Measurements from ENCODE around the gene ADGRL2. TPM values are rescaled to one million over a fixed set of nuclear protein-coding genes. Genes with fewer than 3 reads are reported as not detected.
"Not testable (repeated sequence)": the region's sequence is repeated elsewhere in the genome, so short reads cannot be mapped to it uniquely, and the experiment has no call there.

ADGRL2 gene
- total RNA-seq, 2 experiments from 2014 or later, result not detected

GRCh38 chr1:81850031-81850430 is 49.3 kb downstream of the ADGRL2 start:
- no peak overlapping the region for H3K27ac Mint-ChIP-seq
- no peaks in the 10 kb centered on the region for H3K4me1 Mint-ChIP-seq
- H3K4me3 Mint-ChIP-seq, result no peak overlapping the region
- no peak for DNase-seq
- H3K36me3 Mint-ChIP-seq, result no peaks in the 10 kb centered on the region
- no peaks in the 10 kb centered on the region for H3K9me3 Mint-ChIP-seq
- no peaks in the 10 kb centered on the region for H3K27me3 Mint-ChIP-seq

- no peaks in the 10 kb centered on the region for H3K36me3 Mint-ChIP-seq
- H3K9me3 Mint-ChIP-seq, result no peaks in the 10 kb centered on the region
- no peaks in the 10 kb centered on the region for H3K27me3 Mint-ChIP-seq
- H3K4me1 Mint-ChIP-seq, result no peaks in the 10 kb centered on the region
- no peak overlapping the region for H3K4me3 Mint-ChIP-seq
- no peak overlapping the region for H3K27ac Mint-ChIP-seq
- no peak for DNase-seq
Observed at GRCh38 chr1:81850495-81850894, 49.8 kb downstream of the ADGRL2 start.

- no peaks in the 10 kb centered on the region for H3K36me3 Mint-ChIP-seq
- H3K27me3 Mint-ChIP-seq, result no peaks in the 10 kb centered on the region
- H3K27ac Mint-ChIP-seq, result no peak overlapping the region
- H3K4me3 Mint-ChIP-seq, result no peak overlapping the region
- H3K4me1 Mint-ChIP-seq, result no peaks in the 10 kb centered on the region
- H3K9me3 Mint-ChIP-seq, result no peaks in the 10 kb centered on the region
- no peak for DNase-seq
Observed at GRCh38 chr1:81851217-81851616, 50.5 kb downstream of the ADGRL2 start.

GRCh38 chr1:81852961-81853360 is 52.2 kb downstream of the ADGRL2 start:
- H3K9me3 Mint-ChIP-seq, result no peaks in the 10 kb centered on the region
- DNase-seq, result no peak
- H3K27me3 Mint-ChIP-seq, result no peaks in the 10 kb centered on the region
- no peak overlapping the region for H3K27ac Mint-ChIP-seq
- no peaks in the 10 kb centered on the region for H3K36me3 Mint-ChIP-seq
- no peak overlapping the region for H3K4me3 Mint-ChIP-seq
- H3K4me1 Mint-ChIP-seq, result no peaks in the 10 kb centered on the region

GRCh38 chr1:81867235-81867634 is 66.5 kb downstream of the ADGRL2 start:
- Mint-ChIP-seq H3K4me1 (no peaks in the 10 kb centered on the region), H3K9me3 (no peaks in the 10 kb centered on the region), H3K36me3 (no peaks in the 10 kb centered on the region), H3K27me3 (no peaks in the 10 kb centered on the region), H3K4me3 (no peak overlapping the region), H3K27ac (no peak overlapping the region)
- no peak for DNase-seq

GRCh38 chr1:81869307-81869706 is 68.6 kb downstream of the ADGRL2 start:
- no peaks in the 10 kb centered on the region for H3K4me1 Mint-ChIP-seq
- H3K27ac Mint-ChIP-seq, result no peak overlapping the region
- no peak overlapping the region for H3K4me3 Mint-ChIP-seq
- no peaks in the 10 kb centered on the region for H3K36me3 Mint-ChIP-seq
- no peak for DNase-seq
- H3K9me3 Mint-ChIP-seq, result no peaks in the 10 kb centered on the region
- no peaks in the 10 kb centered on the region for H3K27me3 Mint-ChIP-seq

GRCh38 chr1:81871091-81871490 is 70.4 kb downstream of the ADGRL2 start:
- not testable (repeated sequence) for H3K27ac Mint-ChIP-seq, H3K27me3 Mint-ChIP-seq, H3K4me3 Mint-ChIP-seq, H3K36me3 Mint-ChIP-seq, H3K4me1 Mint-ChIP-seq, H3K9me3 Mint-ChIP-seq, DNase-seq

- no peaks in the 10 kb centered on the region for H3K27me3 Mint-ChIP-seq
- H3K4me3 Mint-ChIP-seq, result no peak overlapping the region
- no peaks in the 10 kb centered on the region for H3K36me3 Mint-ChIP-seq
- H3K4me1 Mint-ChIP-seq, result no peaks in the 10 kb centered on the region
- no peak overlapping the region for H3K27ac Mint-ChIP-seq
- H3K9me3 Mint-ChIP-seq, result no peaks in the 10 kb centered on the region
- DNase-seq, result no peak
Observed at GRCh38 chr1:81873946-81874345, 73.2 kb downstream of the ADGRL2 start.

- Mint-ChIP-seq H3K27me3 (no peaks in the 10 kb centered on the region), H3K4me3 (no peak overlapping the region), H3K27ac (no peak overlapping the region), H3K4me1 (no peaks in the 10 kb centered on the region), H3K36me3 (no peaks in the 10 kb centered on the region), H3K9me3 (no peaks in the 10 kb centered on the region)
- DNase-seq, result no peak
Observed at GRCh38 chr1:81874461-81874860, 73.7 kb downstream of the ADGRL2 start.

GRCh38 chr1:81874940-81875339 is 74.2 kb downstream of the ADGRL2 start:
- Mint-ChIP-seq H3K36me3 (no peaks in the 10 kb centered on the region), H3K4me1 (no peaks in the 10 kb centered on the region), H3K9me3 (no peaks in the 10 kb centered on the region), H3K27me3 (no peaks in the 10 kb centered on the region), H3K4me3 (no peak overlapping the region), H3K27ac (no peak overlapping the region)
- DNase-seq, result no peak

GRCh38 chr1:81876901-81877733 is 76.4 kb downstream of the ADGRL2 start:
- H3K4me3 Mint-ChIP-seq, result no peak overlapping the region
- H3K36me3 Mint-ChIP-seq, result no peaks in the 10 kb centered on the region
- H3K9me3 Mint-ChIP-seq, result no peaks in the 10 kb centered on the region
- DNase-seq, result no peak
- no peaks in the 10 kb centered on the region for H3K4me1 Mint-ChIP-seq
- H3K27ac Mint-ChIP-seq, result no peak overlapping the region
- no peaks in the 10 kb centered on the region for H3K27me3 Mint-ChIP-seq

- Mint-ChIP-seq H3K27ac (no peak overlapping the region), H3K27me3 (no peaks in the 10 kb centered on the region), H3K9me3 (no peaks in the 10 kb centered on the region), H3K4me3 (no peak overlapping the region), H3K36me3 (no peaks in the 10 kb centered on the region), H3K4me1 (no peaks in the 10 kb centered on the region)
- DNase-seq, result no peak
Observed at GRCh38 chr1:81877940-81878339, 77.2 kb downstream of the ADGRL2 start.

- Mint-ChIP-seq H3K4me3 (no peak overlapping the region), H3K36me3 (no peaks in the 10 kb centered on the region), H3K4me1 (no peaks in the 10 kb centered on the region), H3K27me3 (no peaks in the 10 kb centered on the region), H3K9me3 (no peaks in the 10 kb centered on the region), H3K27ac (no peak overlapping the region)
- DNase-seq, result no peak
Observed at GRCh38 chr1:81878538-81878937, 77.8 kb downstream of the ADGRL2 start.

- H3K4me1 Mint-ChIP-seq, result no peaks in the 10 kb centered on the region
- H3K9me3 Mint-ChIP-seq, result no peaks in the 10 kb centered on the region
- H3K4me3 Mint-ChIP-seq, result no peak overlapping the region
- H3K27me3 Mint-ChIP-seq, result no peaks in the 10 kb centered on the region
- H3K27ac Mint-ChIP-seq, result no peak overlapping the region
- H3K36me3 Mint-ChIP-seq, result no peaks in the 10 kb centered on the region
- no peak for DNase-seq
Observed at GRCh38 chr1:81880781-81881180, 80.0 kb downstream of the ADGRL2 start.

GRCh38 chr1:81885291-81885690 is 84.6 kb downstream of the ADGRL2 start:
- H3K9me3 Mint-ChIP-seq, result no peaks in the 10 kb centered on the region
- H3K4me3 Mint-ChIP-seq, result no peak overlapping the region
- H3K27me3 Mint-ChIP-seq, result no peaks in the 10 kb centered on the region
- H3K27ac Mint-ChIP-seq, result no peak overlapping the region
- DNase-seq, result no peak
- H3K36me3 Mint-ChIP-seq, result no peaks in the 10 kb centered on the region
- no peaks in the 10 kb centered on the region for H3K4me1 Mint-ChIP-seq

GRCh38 chr1:81886292-81886691 is 85.6 kb downstream of the ADGRL2 start:
- not testable (repeated sequence) for DNase-seq, H3K27me3 Mint-ChIP-seq, H3K9me3 Mint-ChIP-seq, H3K36me3 Mint-ChIP-seq, H3K27ac Mint-ChIP-seq, H3K4me3 Mint-ChIP-seq, H3K4me1 Mint-ChIP-seq
